Fibroblast of lung (primary cell): Measurements from ENCODE around the gene RGS7.

Experiments
- CTCF ChIP-seq, 2 donors: IDR thresholded peaks in 1 of 2; conservative IDR thresholded peaks in 1 of 2; 1 replicate in 1 of 2; 2 replicates in 1 of 2; pipeline ENCODE4 v1.5.1; 2011 to 2012; ENCODE audit warnings: low read length in 2 of 2, control low read depth in 1 of 2, inconsistent platforms in 1 of 2, low read depth in 1 of 2, mild to moderate bottlenecking in 1 of 2
- EZH2 ChIP-seq: IDR thresholded peaks from 2 replicates; pipeline ENCODE4 v1.5.1; 2012; ENCODE audit warnings: low read length, control low read depth, mild to moderate bottlenecking; ENCODE audit errors: missing control alignments

GRCh38 chr1:241171991-241172390 lies 185.0 kb downstream of the RGS7 start:
- TF ChIP-seq CTCF (conservative IDR thresholded peaks at IDR 0.05 in 1 of 2, IDR thresholded peaks at IDR 0.05 in 1 of 2; ENCODE audit: low read depth in 1 of 2, low read length in 2 of 2) (no peak), EZH2 (no peak)
